Activated CD8-positive, alpha-beta memory T cell treated with anti-CD3 and anti-CD28 coated beads, Interleukin-2, amount 50 U/mL, for 1 hour (primary cell): Measurements from ENCODE around the gene UBASH3A.

Source experiments
- DNase-seq: peaks from one replicate; pipeline ENCODE4 v3.0.0-alpha.2; 2020; ENCODE audit errors: extremely low read depth

Gene UBASH3A

DNA sequence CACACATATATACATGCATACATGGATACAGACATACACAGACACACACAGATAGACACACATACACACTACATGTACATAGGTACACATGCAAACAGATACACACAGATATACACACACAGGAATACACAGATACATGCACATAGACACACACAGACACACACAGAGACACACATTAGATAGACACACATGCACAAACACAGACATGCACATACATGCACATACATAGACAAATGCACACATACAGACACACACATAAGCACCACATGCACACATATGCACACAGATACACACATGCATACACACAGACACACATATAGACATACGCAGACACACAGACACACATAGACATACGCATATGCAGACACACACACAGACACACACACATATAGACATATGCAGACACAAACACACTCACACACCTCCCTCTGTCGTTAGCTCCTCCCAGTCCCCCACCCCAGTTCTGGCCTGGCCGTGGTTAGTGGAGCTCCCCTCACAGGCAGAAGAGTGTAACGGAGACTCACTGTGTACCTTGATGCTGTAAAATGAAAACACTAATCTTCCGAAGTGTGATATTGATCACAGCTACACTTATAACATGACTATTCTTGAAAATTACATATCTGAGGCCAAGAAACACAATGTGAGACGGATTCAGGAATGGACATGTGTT is 7.6 kb downstream of the UBASH3A start:
- no peak for DNase-seq

- DNase-seq: no peak
These were observed 8.4 kb downstream of the UBASH3A start for GRCh38 chr21:42411891-42412635.

GRCh38 chr21:42412636-42412933 is 8.9 kb downstream of the UBASH3A start:
- no peak for DNase-seq

DNA sequence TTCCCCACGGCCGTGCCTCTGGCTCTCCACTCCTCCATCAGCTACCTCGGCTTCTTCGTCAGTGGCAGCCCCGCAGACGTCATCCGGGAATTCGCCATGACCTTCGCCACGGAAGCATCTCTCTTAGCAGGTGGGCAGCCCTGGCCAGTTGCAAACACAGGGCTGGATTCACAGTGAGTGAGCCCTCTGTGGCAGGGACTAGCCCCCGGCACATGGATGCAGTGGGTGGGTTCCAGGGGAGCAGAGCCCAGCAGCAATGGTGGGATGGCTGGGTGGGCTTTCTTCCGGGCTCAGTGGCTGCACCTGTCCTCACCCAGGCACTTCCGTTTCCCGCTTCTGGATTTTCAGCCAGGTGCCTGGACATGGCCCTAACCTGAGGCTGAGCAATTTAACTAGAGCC is 9.4 kb downstream of the UBASH3A start:
- no peak for DNase-seq

- DNase-seq: no peak
These were observed 9.8 kb downstream of the UBASH3A start for GRCh38 chr21:42413500-42413899.

- DNase-seq: no peak
These were observed 10.4 kb downstream of the UBASH3A start for GRCh38 chr21:42414066-42414465.

DNA sequence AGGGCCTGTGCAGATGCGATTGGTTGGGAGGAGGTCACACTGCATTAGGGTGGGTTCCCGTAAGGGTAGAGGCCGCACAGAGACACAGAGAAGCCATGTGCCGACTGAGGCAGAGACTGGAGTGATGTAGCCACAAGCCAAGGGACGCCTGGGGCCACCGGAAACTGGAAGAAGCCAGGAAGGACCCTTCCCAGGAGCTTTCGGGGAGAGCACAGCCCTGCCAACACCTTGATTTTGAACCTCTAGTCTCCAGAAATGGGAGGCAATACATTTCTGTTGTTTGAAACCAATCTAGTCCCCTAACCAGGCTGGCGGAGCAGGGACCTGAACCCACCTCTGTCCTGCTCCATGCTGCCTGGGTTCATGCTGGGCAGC is 10.8 kb downstream of the UBASH3A start:
- no peak for DNase-seq

GRCh38 chr21:42414928-42415769 is 11.4 kb downstream of the UBASH3A start:
- DNase-seq: peak; percentile 92

GRCh38 chr21:42417533-42417932 is 13.8 kb downstream of the UBASH3A start:
- DNase-seq: no peak

GRCh38 chr21:42418886-42419285 is 15.2 kb downstream of the UBASH3A start:
- no peak for DNase-seq

DNA sequence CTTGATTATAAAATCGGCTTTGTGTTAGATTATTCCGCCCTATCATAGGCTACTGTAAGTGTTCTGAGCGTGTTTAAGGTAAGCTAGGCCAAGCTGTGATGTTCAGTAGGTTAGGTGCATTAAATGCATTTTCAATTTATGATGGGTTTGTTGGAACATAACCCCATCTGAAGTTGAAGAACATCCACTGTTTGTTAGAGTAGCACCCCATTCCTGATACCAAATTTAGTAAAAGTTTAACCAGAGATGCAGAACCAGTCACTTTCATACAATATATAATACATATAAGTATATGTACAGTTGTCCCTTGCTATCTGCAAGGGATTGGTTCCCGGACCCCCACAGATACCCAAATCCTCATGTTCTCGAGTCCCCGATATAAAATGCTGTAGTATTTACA is 16.1 kb downstream of the UBASH3A start:
- DNase-seq: no peak

- DNase-seq: no peak
These were observed 17.5 kb downstream of the UBASH3A start for GRCh38 chr21:42421018-42421793.

DNA sequence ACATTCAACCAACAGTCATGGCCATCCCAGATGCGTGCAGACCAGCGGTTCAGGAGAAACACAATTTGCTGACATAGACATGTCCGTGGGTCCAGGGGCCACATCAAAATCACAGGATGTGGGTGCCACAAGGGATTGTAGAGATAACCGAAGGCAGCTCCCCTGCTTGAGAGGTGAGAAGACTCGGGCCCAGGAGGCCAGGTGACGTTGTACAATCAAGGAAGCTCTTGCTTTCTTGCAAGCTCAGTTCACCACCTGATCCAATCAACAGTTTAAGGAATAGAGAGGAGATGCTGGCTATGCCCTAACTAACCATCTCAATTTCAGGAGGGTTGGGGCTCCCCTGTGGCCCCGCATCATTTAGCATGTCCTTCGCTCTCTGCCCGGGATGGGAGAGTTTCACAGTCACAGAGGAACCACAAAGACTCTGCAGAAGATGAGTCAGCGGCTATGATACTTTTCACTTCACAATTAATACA is 19.5 kb downstream of the UBASH3A start:
- no peak for DNase-seq

- DNase-seq: no peak
These were observed 20.0 kb downstream of the UBASH3A start for GRCh38 chr21:42423685-42424084.

- peak; percentile 60 for DNase-seq
These were observed 21.3 kb downstream of the UBASH3A start for GRCh38 chr21:42424914-42425541.

- no peak for DNase-seq
These were observed 21.9 kb downstream of the UBASH3A start for GRCh38 chr21:42425591-42425990.

GRCh38 chr21:42426424-42426823 is 22.7 kb downstream of the UBASH3A start:
- no peak for DNase-seq

DNA sequence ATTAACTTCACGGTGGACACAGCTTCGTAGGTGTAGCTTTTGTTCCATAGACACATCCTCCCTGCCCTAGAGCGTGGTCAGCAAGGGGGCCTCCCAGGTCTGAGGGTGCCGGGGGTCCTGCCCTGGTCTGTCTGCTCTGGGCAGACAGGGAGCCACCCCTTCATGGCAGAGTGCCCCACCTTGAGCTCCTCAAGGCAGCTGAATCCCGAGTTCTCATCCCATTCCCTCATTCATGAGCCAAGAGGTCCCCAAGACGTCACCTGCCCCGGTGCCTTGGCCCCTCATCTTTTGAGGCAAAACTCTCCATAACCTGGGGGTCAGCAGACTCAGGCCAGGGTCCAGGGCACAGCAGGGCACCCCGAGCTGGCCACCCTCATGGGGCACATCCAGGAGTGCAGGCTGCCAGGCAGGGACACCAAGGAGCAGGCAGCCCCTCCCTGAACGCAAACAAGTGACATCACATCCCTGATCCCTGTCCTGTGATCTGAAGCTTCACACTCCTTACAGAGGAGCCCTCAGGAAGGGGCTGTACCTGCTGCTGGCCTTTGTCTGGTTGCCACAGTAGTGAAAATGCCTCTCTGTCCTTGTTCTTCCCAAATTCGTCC is 23.3 kb downstream of the UBASH3A start:
- no peak for DNase-seq

GRCh38 chr21:42427809-42428419 is 24.2 kb downstream of the UBASH3A start:
- DNase-seq: no peak

- DNase-seq: no peak
These were observed 25.3 kb downstream of the UBASH3A start for GRCh38 chr21:42429021-42429420.

GRCh38 chr21:42429856-42430255 is 26.2 kb downstream of the UBASH3A start:
- no peak for DNase-seq
